Midbrain (tissue), 1 donor: ENCODE measurements around the gene SLCO4A1.
A peak's percentile ranks its signal among the peaks of the same experiment; 100 is the strongest.

Experiments
- DNase-seq: peaks from one replicate; lab custom pipeline; 2025; lab: John Stamatoyannopoulos, UW

Gene SLCO4A1

DNA sequence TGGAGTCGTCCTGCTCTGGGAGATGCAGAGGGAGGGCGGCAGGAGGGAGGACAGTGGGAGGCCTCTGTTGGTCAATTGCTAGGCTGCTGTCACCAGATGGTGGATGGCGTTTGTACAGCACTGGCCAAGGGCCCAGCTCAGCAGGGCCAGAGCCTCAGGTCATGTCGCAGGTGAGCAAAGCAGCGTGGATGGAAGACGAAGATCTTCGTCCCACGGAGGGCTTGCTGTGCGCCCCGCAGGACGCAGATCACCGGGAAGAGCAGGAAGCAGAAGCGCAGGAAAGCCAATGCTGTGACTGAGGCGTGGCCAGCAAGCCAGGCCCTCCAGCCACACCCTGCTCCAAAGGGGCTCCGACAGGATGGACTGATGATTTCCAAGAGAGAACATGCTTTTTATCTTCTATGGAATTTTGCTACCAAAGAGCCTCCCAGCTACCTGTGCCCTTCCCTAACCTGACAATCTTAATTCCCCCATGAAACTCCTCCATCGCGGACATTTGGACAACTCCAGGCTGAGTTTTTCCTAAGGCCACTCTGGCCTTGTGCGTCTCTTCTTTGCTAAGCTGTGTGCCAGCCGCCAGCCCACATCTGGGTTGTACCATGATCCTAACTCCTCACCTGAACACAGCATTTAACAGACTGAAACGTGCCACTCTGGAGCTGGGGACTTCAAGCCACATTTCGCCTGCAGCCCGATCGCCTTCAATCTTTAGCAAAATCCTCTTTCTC is 3.5 kb upstream of the SLCO4A1 start:
- no peak for DNase-seq

DNA sequence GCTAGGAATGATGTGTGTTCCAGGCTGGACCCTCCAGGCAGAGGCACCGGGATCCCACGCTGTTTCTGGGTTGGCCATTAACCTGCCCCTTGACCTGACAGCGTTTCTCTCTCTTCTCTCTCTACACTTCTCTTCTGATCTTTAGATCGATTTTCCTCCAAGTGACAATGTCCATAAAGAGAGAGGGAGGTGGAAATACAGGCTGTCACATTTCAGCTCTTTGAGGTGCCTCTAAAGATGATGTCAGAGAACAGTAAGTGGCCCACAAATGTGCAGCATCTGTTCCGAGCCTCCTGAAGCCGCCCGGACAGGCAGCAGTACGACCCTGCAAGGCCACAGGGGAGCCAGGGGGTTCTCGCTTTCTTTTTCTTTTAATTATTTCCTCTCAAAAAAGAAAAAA is 2.5 kb upstream of the SLCO4A1 start:
- DNase-seq, result no peak

DNA sequence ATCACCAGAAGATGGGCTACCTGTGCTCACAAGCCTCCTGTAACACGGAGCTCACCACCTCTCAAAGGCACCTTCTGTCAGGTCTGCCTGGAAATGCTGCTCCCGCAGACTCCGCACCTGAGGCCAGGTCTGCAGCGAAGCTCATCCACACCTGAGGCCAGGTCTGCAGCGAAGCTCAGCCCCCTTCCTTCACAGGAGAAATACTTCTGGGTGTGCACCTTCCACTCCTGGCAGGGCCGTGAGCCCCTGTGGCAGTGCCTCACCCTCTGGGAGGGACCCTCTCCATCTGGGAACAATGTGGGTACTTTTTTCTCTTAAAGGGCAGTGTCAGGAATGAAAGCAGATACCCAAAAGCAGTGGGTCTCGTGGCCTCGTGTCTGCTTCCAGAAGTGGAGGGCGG is 1.4 kb upstream of the SLCO4A1 start:
- no peak for DNase-seq

DNA sequence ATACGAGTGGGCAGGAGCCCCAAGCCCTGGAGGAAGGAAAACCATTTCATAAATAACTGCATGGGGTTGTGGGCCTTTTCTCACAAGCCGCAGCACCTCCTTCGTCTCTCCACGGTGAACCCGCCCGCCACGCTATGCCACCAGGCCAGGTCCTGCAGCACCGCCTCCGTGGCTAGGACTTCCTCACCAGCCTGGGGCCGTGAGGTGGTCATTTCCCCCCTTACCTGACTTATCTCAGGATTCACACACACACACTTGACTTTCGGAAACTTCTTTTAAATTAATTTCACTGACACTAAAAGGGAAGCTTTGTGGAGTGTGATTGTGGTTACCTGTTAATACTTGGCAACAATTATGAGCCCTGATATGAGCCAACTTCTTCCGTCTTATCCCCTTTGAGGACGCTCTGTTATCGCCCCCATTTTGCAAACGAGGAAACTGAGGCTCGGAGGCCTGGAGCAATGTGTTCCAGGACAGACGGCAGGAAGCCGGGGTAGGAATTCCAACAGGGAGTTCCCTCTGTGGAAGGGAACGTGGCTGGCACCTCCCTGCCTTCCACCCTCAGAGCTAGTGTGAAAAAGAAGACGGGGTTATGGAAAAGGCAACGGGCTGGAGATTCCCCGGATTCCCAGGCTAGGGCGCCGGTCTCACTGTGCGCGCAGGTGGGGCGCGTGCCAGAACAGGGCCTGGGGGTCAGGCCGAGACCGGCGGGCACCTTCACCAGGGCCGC is 817 bp upstream of the SLCO4A1 start:
- no peak for DNase-seq

DNA sequence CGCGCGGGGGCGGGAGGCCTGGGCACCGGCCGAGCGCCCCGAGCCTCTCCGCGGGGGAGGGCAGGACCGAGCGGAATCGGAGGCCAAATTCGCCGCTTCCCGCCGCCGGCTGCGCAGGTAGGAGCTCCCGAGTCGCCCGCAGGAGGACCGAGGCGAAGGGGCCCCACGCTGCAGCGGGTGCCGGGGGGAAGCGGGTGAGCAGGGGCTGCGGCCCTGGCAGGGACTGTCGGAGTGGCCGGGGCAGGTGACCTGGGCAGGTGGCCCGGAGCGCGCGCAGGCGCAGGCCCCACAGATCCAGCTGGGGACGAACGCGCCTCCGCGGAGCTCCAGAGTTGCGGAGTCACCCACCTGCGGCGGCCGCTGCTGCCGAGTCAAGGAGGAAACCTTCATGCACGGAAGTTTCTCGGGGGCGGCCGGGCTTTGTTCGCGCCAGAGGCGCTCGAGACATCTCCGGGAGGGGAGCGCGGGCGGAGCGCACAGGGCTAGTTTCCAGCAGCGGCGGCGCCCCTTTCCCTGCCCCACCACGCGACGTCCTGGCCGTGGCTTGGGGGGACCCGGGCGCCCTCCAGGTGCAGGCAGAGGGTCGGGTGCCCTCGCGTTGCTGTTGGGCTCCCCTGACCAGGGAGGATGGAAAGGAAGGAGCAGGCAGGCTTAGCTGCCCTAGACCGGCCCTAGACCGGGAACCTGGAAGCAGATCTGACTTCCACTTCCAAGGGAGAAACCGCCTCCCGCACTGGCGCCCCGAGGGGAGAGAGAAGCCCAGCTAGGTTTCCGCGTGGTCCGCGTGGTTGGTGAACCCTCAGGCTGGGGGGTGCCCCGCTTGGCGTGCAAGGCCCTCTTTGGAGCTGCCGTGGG is 590 bp downstream of the SLCO4A1 start:
- no peak for DNase-seq

DNA sequence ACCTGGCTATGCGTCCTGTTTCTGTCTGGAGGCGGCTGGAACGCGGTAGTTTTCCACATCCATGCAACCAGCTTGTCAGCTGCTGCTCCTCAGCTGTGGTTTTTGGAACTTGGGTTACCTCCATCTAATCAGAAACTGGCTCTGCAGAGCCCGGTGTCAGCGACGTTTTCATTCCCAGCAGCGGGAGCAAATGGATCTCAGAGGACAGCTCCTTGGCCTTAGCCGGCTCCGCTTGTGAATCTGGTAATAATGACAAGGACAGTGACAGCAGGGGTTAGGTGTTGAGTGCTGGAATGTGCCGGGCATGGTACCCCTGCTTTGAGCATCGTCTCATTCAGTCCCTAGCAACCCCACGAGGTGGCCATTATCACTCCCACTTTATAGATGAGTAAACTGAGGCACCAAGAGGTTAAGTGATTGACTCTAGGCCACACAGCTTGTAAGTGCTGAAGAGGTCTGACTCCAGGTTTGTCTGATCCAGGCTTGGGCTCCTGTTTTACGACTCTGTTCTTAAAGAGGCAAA is 1.3 kb downstream of the SLCO4A1 start:
- no peak for DNase-seq

DNA sequence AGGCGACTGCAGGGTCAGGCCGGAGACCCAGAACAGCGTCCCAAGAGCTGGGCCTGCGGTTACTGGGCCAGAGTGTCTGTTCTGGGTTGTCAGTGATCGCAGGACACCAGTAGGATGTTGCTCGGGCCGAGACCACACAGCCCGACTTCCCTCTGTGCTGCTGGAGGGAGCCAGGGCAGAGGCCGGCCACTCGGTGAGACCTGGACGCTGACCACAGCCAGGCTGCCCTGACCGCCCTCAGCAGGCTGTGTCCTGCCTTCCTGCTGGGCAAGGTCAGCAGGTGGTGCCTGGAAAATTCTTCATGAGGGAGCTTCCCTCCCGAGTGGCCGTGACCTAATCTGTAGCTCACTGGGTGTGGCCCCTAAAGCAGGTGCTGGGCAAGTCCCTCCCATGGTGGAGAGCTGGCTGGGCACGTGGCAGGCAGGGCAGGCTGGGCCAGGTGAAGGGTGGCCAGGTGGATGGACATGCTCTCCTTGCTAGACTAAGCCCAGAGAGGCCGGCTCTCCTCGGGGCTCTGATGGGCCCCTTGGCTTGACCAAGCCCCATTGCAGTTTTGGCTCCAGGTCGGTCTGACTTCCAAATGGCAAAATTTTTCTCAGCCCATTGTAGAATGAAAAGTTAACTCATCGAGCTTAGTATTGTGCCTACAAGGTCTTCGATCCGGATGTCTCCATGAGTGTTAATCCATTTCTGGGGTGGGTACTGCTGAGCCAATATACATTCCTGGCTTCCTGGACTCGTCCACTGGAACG is 1.9 kb downstream of the SLCO4A1 start:
- no peak for DNase-seq

DNA sequence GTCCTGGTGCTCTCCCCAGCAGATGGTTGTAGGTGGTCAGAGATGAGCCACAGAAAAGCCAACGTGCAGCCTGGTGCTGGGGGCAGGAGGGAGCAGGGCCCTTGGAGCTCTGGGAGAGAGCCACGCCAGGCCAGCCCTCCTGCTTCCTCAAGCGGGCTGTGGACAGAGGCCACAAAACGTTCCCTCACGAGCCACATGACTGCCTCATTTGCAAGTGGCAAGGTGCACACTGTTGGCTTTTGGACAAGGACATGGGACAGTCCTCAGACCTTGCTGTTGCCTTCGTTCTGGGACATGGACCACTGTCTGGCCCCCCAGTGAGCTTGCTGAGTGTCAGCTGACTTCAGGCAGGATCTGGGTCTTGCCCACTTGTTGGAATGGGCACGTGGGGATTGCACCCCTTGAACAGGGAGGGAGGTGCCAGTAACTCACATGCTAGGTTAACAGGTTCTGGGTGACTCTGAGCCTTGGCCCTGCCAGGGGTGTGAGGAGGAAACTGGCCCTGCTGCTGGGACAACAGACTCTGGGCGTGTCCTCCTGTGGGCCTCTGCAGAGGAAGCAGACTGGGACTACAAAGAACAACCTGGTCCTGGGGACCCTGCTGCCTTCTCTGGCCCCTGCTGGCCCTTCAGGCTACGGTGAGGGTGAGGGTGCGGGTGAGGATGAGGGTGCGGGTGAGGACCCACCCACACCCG is 2.6 kb downstream of the SLCO4A1 start:
- DNase-seq, result no peak

DNA sequence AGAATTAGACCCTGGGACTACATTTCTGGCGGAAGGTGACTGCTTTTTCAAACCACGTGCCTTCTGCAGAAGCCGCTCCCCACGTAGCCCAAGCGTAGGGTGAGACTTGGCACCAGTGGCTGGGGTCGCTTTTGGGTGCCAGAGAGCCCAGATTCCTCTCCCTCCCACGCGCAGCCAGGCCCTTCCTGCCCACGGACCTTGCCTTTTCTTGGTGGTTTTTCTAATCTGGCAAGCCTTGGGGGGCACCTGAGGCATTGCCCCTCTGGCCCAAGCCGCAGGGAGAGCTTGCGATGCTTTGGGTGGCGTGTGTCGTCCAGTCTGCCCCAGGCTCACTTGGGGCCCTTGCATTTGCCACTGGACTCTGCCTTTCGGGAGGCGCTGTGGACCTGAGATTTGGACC is 3.3 kb downstream of the SLCO4A1 start:
- DNase-seq, result no peak

DNA sequence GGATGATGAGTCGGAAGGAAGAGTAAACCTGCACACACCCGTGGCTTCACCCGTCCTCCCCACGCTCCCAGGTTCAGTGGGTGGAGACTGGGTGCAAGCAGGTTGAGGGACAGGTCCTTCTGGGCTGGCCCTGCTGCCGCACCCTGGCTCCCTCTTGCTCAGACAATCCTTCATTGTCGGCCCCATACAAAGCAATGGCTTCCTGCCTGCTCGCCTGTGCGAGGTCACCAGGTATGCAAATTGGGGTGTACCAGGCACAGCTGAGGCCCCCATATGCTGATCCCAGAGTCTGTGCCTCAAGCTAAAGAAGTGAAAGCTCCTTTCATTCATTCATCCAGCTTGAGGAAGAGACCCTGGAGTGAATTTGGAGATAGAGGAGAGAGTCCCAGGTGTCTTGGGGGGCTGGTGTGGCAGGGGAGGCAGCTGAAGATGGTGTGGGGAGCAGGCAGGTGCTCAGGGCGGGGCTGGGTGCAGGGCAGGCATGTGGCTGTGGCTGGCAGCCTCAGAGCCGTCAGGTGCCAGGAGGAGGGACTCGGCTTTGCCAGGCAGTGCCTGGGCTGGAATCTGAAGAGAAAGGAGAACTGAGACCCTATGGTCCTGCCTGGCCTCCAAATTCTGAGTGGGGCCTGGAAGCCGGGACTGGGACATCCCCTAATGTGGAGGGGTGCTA is 4.7 kb downstream of the SLCO4A1 start:
- DNase-seq, result no peak

DNA sequence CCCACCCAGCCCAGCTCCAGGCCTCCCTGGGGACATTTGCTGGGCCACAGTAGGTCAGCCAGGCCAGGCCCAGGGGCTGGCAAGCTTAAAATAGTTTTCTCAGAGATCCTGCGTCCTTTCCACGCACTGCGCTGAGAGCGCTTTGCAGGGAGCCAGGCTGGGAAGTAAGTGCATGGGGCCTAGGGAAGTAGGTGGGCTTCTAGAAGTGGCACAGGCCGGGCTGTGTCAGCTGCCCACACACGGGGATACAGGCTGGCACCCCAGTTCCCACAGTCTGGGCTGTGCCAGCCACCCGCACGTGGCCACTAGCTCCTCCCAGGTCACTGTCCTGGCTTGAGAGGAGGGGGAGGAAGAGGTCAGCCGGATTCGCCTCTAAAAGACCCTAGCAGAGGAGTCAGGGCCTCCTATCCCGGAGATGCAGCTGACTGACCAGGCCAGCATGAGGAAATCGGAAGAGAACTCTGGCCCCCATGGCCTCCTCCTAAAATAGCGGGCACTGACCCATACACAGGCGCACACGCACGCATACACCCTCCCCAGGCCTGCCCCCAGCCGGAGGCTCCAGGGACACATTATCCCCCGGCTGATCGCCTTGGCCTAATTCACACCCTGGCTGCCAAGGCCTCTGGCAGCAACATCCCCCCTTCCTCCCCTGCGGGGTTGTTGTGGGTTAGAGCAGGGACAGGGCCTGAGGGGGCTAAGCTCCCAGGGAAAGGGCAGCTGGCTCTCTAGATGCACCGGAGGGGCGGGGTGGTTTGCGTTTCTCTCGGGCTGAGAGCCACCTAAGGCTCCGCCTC is 5.4 kb downstream of the SLCO4A1 start:
- no peak for DNase-seq

DNA sequence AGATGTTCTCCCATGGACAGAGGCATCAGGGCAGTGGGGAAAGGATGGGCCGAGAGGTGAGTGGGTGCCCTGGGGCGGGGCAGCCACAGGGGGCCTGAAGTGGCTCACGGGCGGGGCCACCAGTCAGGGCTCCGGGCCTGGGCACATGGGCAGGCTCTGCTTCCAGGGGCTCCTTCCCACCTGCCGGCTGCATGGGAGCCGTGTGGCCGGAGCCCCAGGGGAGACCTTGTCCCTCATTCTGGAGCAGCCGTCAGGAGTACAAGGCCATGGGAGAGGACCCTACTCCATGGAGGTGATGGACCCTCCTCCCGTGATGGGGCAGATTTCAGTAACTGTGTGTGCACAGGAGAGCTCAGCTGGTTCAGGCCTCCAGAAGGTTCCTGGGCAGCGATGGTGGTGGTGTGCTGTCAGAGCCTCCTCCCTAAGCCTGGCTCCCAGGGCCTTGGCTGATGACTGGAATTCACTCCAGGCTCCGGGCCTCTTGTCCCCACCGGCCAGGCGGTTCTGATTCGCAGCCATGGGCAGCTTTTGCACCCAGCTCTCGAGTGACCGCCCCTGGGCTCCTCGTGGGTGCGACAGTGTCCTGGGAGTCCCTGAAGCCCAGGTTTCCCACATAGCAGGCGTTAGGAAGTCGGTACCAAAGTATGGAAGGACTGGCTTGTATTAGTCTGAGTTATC is 6.2 kb downstream of the SLCO4A1 start:
- DNase-seq, result no peak

DNA sequence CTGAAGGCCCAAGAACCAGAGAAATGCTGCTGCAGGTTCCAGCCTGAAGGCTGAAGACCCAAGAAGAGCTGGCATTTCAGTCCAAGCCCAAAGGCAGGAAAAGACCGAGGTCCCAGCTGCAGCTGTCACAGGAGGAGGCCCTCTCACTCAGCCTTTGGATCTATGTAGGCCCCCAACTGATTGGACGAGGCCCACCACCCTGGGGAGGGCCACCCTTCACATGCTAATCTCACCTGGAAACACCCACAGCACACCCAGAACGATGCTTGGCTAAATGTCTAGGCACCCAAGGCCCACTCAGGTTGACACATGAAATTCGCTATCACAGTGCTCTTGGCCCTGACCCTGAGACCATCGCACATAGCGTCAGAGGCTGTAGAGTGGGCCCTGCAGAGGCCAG is 6.8 kb downstream of the SLCO4A1 start:
- DNase-seq, result no peak

DNA sequence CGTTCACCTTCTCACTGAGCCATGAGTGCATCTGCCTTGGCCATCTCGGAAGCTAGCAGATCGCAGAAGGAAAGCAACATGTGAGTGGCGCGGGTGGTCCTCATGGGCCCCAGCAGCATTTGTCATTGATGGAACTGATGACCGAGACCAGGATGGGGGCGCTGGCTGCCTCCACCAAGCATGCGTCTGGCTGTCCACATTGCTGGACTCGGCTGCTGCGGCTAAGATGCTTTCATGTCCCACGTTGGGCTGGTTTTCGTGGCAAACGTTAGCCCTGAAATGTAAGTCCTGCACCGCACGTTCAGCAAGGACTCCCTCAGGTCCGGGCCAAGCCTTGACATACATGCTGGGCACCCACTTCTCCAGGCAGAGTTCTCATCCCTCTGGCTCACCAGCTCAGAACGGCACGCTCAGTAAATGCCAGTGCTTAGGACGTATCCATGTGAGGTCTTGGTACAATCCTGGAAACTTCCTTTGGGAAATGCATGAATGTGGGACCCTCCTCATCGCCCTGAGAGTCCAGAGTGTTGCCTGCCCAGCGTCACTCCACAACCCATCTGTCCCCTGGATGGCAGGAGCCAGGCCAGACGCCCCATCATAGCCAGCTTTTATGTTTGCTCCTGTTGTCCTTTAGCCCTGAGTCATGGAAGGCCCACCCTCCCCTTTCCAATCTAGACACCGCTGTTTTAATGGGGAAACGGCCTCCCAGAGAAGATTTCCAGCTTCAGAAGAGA is 8.4 kb downstream of the SLCO4A1 start:
- DNase-seq, result no peak

DNA sequence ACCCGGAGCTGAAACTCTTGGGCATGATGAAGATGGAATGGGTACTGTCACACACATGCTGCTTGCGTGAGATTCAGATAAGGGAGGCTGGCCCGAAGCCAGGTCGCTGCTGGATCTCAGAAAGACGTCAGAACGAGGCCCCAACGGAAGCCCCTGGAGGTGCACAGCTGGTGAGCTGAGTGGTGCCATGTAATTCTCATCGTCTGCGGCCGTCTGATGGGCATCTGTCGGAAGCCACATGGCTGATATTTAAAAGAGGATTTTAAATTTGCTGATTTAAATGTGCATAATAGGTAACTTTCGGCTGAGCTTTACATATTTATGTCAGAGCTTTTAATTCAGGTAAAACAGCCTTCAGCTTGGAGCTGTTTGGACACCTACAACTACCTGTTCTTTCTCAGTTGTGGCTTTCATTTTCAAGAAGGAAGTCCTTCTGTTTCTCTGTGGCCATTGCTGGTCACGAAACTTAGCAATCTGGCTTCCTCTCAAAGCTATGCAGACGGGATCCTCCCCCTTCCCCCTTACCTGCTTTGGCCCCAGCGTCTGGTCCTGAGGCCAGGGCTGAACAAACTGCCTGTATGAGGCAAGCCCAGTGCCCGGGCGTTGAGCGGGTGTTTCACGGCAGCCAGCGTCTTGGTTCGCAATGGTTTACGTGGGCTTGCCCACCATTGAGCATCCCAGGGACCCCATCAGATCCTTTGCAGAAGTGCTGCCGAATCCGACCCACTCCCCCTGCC is 9.2 kb downstream of the SLCO4A1 start:
- no peak for DNase-seq

DNA sequence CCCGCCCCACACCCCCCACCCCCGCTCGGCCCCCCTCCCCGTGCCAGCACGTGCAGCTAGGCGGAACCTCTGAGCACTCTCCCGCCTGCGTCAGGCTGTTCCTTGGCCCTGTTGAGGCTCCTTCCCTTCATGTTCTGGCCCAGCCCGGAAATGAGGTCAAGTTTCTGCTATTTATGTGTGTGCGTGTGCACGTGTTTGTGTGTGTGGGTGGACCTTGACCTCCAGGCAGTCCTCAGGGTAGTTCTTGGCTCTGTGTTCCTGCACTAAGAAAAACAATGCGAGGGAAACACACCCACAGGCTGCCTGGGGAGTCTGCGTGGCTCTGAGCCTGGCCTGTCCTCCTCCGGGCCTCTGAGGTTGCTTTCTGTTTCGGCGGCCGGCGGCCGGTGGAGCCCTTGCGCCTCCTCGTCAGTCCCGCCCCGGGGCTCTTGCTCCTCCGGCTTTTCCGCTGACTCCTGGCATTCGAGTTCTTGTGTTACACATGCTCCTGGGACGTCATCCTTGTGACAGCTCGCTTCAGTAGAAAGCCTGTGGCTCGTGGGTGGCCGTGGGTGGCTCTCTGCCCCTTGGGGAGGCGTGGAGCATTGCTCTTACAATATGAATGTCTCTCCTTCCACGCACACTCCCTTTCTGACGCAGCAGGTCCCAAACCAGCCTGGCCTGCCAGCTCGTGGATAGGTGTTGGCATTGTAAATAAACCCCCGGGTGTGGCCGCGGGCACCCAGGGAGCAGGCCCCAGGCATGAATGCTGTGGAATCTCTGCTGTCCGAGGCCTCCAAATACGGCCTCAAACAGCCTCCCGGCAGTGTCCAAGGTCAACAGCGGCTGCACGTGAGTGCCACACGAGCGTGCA is 10.0 kb downstream of the SLCO4A1 start:
- DNase-seq, result peak; percentile 76

DNA sequence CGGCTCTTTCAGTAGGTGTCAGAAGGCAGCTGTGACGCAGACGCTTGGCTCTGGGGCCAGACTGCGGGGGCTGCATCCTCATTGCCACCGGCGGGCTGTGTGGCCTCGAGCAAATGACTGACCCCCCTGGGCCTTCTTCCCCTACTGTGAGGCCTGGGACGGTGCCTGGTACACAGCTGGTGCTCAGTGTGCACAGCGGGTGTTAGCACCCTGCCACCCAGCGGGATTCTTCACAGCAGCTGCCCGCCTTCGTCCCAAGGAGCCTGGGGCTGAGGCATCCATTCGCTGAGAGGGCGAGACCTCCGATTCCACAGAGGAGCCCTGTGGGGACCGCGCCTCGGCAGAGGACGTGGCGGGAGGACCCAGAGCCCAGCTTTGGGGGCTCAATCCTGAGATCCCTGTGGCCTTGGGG is 10.6 kb downstream of the SLCO4A1 start:
- no peak for DNase-seq
